ENCODE data around the gene POLK.

DNA sequence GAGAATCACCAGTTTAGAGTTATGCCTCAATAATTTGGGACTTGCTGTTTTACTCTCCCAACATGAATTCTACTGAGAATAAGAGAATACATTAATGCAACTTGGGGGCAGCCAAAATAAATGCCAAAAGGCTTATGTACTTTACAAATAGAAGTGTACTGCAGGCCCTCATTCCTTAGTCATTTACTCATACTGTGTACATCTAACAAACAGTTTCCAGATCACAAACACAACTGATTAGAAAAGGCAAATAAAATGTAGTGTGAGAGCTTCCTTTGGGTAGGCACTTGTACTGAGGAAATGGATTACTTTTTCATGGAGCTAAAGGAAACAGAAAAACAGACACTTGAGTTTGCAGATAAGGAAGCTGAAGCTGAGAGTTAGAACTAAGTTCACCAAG lies 112.2 kb downstream of the POLK start:
- TF ChIP-seq POLR2AphosphoS5 (IDR thresholded peaks at IDR 0.05; ENCODE audit: low read depth, low read length) (no peak), SIN3A (IDR thresholded peaks at IDR 0.05; ENCODE audit: borderline replicate concordance, insufficient read depth, low read length) (no peak), TAF1 (IDR thresholded peaks at IDR 0.05; ENCODE audit: borderline replicate concordance, insufficient read depth, low read length) (no peak)

Measured in PFSK-1 (cell line).